ENCODE data around the gene RASSF6.
"Not testable (repeated sequence)": the region's sequence is repeated elsewhere in the genome, so short reads cannot be mapped to it uniquely, and the experiment has no call there.

Gene RASSF6, protein sequence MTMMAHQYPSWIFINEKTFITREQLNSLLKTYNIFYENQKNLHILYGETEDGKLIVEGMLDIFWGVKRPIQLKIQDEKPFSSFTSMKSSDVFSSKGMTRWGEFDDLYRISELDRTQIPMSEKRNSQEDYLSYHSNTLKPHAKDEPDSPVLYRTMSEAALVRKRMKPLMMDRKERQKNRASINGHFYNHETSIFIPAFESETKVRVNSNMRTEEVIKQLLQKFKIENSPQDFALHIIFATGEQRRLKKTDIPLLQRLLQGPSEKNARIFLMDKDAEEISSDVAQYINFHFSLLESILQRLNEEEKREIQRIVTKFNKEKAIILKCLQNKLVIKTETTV

DNA sequence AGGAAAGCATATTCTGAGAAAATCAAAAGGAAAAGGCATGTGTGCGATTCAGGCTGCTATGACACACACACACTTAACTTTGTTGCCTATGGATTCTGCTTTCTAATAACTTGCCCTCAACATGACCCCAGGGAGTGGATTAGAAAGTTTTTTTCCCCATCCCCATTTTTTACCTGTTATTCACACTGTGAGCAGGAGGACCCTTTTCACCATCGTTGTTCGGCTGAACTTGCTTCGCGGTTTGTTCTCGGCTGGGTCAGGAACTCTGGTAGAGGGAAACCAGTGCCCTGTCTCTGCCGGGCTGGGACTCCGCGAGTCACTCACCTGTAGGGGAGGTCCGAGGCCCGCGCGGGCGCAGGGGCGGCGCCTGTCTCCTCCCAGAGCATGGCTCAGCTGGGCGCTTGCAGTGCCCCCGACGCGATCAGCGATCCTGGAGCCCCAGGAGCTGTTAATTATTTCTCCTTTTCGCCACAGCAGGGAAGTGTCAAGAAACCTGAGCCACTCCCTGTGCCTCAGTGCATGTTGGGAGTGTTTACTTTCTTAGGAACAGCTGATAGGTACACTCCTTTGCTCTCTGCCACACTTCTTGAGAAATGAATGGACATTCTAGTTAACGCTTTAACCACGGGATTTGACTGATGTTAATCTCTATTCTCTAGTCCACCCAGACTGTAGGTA is at the start of gene RASSF6:
RASSF6 (minus strand) TSS at position 322 of the 678 bp plus-strand sequence. CDS start 8,641 bp downstream, outside the sequence.
- peak; percentile 82 for DNase-seq (ENCODE audit: low read depth, low spot score)

- DNase-seq (ENCODE audit: low read depth, low spot score) = no peak
Measured at GRCh38 chr4:73669410-73670183, 49.4 kb upstream of the RASSF6 start.

DNA sequence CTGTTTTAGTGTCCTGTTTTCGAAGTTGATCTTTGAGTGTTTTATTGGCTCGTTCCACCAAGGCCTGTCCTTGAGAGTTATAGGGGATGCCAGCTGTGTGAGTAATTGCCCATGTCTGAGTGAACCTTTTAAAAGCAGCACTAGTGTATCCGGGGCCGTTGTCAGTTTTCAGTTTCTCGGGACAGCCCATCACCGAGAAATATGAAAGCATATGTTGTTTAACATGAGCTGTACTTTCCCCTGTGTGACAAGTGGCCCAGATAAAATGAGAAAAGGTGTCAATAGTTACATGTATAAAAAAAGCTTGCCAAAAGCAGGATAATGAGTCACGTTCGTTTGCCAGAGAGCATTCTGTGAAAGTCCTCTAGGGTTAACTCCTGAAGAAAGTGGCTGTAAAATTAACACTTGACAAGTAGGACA is 48.6 kb upstream of the RASSF6 start:
- no peak for DNase-seq (ENCODE audit: low read depth, low spot score)

GRCh38 chr4:73665924-73666323 is 45.7 kb upstream of the RASSF6 start:
- not testable (repeated sequence) for DNase-seq (ENCODE audit: low read depth, low spot score)

DNA sequence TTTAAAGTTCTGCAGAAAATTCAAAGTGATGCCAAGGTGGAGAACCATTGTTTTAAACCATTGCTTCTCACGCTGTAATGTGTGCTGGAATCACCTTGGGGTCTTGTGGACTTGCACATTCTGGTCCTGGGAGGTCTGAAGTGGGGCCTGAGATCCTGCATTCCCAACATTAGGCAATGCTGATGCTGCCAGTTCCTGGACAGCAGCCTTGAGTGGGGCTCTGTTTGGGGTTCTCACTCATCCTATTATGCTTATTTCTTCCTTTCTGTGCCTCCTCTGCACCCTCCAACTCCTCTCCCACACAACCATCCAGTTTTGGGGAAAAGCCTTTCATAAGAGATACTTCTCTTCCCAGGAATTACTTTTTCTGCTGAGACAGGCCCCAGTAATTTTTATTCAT is 44.2 kb upstream of the RASSF6 start:
- no peak for DNase-seq (ENCODE audit: low read depth, low spot score)

DNA sequence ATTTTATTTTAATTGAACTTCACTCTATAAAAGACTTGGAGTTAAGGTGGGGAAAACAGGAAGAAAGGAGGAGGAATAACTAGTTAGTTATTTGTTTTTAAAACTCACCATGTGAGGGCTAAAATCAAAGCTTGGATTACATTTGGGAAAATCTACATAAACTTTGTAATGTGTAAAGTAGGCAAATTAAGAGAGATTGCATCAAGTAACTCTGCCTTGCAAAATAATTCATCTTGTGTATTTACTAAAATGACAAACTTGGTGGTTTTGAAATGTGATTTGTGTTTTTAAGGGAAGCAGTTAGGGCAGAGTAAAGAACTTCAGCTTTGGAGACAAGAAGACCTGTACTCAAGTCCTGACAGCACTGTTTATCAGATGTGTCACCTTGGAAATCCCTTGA is 43.3 kb upstream of the RASSF6 start:
- DNase-seq (ENCODE audit: low read depth, low spot score) = no peak

DNA sequence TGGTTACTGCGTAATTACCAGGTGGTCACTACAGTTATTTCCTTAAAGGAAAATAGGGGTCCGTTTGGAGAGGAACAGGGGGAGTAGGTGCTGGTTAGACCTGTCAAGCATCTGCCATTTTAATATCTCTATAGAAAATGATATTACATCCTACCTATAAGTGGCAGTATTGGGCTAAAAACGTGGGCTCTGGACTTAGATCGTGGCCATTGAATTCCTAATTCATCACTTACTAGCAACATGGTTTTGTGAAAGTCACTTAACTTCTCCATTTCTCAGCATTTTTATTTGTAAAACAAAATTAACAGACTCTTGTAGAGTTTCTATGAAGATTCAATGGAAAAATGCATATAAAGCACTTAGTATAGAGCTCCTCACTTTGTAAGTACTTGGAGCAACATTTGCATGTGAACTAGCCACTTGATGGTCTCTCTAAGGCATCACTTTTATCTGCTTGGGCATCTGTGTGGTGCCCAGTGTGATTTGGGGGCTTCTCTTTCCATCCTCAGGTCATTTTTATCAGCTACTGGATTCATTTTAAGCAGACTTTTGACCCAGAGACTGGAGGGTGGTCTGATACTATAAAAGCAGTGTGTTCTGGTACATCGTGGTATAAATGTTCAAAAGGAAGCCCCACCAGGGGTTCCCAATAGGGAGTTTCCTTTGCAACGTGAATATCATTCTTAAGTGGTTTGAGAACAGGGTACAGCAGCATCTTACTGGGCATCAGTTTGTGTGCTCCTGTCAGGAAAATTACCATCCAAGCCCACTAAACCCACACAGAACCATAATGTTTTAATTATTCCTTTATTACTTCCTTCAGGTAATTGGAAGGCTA is 42.7 kb upstream of the RASSF6 start:
- DNase-seq (ENCODE audit: low read depth, low spot score) = no peak

- no peak for DNase-seq (ENCODE audit: low read depth, low spot score)
Measured at GRCh38 chr4:73661646-73662119, 41.4 kb upstream of the RASSF6 start.

DNA sequence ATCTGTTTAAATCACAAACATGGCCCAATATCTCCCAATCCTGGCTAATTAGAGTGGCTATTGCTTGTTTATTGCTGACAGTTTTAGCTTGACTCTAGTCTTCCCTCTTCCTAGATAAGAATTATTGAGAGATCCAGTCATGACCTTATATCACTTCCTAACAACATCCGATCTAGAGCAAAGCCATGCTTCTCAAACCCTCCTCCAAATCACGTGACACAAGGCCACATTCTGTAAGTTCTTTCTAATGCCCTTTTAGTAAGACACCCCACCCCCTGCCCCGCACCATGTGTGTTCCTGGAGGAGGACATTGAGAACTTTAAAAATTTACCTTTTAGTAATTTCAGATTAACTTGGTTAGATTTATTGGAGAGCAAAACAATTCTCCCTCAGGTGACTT is 40.6 kb upstream of the RASSF6 start:
- no peak for DNase-seq (ENCODE audit: low read depth, low spot score)

DNA sequence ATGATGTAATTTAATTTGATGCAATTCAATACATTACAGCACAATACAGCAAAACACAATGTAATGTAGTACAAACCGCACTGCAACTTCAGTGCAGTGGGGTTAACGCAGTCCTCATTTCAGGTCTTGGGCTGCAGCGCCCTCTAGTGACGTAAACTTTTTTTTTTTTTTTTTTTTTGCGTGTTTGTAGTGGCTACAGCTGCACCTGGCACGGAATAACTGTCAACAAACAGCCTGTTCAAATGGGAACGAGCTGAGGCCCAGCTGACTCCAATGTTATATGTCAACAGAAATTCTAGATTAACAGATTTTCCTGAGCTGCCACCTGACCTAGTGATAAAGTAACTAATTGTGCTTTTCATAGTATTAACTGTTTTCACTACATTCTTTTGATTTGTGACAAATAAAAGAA is 33.5 kb upstream of the RASSF6 start:
- DNase-seq (ENCODE audit: low read depth, low spot score) = peak; percentile 88

- DNase-seq (ENCODE audit: low read depth, low spot score) = no peak
Measured at GRCh38 chr4:73650250-73650649, 30.0 kb upstream of the RASSF6 start.

DNA sequence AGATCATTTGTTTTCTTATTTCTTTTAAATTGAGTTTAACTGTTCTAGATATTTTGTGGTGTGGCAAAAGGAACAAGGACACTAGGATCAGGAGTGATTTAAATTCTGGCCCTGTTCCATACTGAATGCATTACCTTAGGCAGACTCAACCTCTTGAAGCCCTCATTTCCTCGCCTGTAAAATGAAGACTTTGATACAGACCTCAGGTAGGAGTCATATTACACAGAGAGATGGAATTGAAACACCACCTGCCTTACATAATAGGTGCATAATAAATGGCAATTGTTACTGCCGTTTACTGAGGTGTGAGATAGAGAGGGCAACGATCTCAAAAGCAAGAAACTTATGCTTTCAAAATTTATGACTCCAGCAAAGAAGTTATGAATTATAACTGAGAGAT is 28.2 kb upstream of the RASSF6 start:
- DNase-seq (ENCODE audit: low read depth, low spot score) = no peak

DNA sequence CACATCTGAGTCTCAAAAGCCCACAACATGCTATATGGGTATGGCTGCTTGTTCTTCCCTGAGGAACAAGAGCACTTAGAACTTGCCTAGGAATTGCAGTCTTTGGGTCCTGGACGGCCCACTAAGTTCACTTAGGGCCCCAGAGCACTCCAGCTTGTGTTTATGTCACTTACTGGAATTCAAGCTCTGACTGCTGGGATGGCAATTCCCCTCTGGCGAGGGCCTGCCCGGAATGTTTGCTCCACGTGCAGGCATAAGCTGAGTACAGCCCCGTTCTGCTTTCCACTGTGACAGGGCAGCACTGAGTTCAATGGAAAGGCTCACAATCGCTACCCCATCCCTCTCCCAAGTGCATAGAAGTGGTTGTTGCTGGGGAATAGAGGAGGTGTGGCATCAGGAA is 25.9 kb upstream of the RASSF6 start:
- peak; percentile 83 for DNase-seq (ENCODE audit: low read depth, low spot score)

DNA sequence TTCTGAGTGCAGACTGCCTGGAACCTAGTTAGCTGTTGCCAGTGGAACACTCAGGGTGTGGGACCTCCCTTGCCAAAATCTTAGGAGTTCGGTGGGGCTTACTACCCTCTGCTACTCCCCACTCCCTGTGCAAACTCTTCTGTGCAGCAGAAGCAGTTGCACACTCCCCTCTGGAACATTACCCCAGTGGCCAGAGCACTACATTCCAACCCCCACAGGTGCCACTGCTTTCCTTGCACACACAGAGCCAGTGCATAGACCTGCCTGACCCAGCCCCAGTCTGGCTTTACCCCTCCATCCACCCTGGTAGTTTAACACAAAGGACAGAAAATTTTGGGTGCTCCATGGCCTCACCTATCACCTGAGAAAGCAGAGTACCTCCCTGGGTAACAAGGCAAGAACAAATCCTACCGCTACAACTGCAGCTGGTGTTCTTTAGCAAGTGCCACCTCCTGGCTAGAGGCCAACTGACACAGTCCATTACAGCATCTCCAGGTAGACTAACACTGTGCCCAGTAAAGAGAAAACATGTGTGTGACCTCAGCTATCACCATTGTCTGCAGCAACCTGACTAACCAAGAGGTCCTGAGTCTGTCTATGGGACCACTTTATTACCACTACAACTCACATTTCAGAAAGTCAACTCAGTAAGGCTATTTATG is 11.5 kb upstream of the RASSF6 start:
- DNase-seq (ENCODE audit: low read depth, low spot score) = no peak

GRCh38 chr4:73628834-73629233 is 8.6 kb upstream of the RASSF6 start:
- not testable (repeated sequence) for DNase-seq (ENCODE audit: low read depth, low spot score)

GRCh38 chr4:73621357-73621756 is 1.1 kb upstream of the RASSF6 start:
- no peak for DNase-seq (ENCODE audit: low read depth, low spot score)

DNA sequence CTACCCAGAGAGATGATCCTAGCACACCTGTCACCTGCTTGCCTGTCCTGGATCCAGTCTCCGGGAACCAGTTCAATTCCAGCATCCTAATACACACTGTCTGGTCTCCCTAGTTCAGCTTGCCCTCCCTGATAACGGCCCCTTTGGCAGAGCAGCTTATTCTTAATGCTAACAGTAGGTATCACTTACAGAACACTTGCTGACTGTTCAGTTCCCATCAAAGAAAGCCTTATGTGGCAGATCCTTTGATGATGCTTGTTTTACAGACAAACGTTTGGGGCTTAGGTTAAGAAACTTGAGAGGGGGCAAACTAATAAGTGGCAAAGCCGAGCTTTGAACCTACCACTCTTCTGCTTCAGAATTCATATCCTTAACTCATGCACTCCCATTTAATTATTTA is 890 bp downstream of the RASSF6 start:
- no peak for DNase-seq (ENCODE audit: low read depth, low spot score)

GRCh38 chr4:73617256-73617655 is 3.0 kb downstream of the RASSF6 start:
- no peak for DNase-seq (ENCODE audit: low read depth, low spot score)

GRCh38 chr4:73615613-73616012 is 4.6 kb downstream of the RASSF6 start:
- peak; percentile 81 for DNase-seq (ENCODE audit: low read depth, low spot score)

GRCh38 chr4:73614311-73614867 is 5.8 kb downstream of the RASSF6 start:
- no peak for DNase-seq (ENCODE audit: low read depth, low spot score)

DNA sequence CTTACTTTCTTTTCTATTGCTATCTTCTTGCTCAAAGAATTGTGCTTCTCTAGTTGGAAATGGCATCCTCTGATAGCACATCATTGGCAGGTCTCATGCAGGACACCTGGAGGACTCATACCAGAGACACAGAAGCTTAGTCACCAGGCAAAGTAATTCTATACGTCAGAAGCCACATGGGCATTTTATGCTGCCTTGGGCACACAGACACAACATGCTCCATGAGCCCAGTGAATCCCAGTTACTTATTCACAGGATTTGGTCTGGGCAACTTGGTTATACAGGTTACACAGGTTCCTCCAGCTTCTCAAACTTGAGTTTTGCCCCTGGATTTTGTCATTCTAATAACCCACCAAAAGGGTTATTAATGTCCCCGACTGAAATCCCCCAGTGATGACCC is 7.1 kb downstream of the RASSF6 start:
- DNase-seq (ENCODE audit: low read depth, low spot score) = no peak
